Right ventricle myocardium superior (tissue), 1 donor: Measurements from ENCODE around the gene ATXN1. TPM values are rescaled to one million over a fixed set of nuclear protein-coding genes. Genes with fewer than 3 reads are reported as not detected.
A peak's percentile ranks its signal among the peaks of the same experiment; 100 is the strongest.
"Not testable (repeated sequence)": the region's sequence is repeated elsewhere in the genome, so short reads cannot be mapped to it uniquely, and the experiment has no call there.

ENCODE experiments used
- ATAC-seq: fragments of 200-7000 bp; cut with Tn5 transposase; one replicate; pipeline ENCODE4 v1.9.1; 2020; ENCODE audit warnings: mild to moderate bottlenecking; ENCODE audit not compliant: poor library complexity
- DNase-seq: peaks from one replicate; pipeline ENCODE4 v3.0.0-alpha.2; 2020
- intact Hi-C: fragments of 100-400 bp; cut with DNase I; formaldehyde crosslinking; loops from one replicate; pipeline ENCODE4 v1.11.2; 2022
- total RNA-seq: library from RNA; stranded (reverse); fragmentation: NEBNext Ultra II Directional; extraction: Animal tissue kit (Norgen Biotek cat#: 25700); gene quantifications from one replicate; pipeline ENCODE4 v1.2.1, GENCODE V29; 2021
- donor health status: DM: no; HTN: yes; CAD: no; lungs with severe emphysema.

ATXN1 gene
- total RNA-seq, 1 donor from 2014 or later: 36.1 TPM

GRCh38 chr6:16390909-16391450 is 370.3 kb downstream of the ATXN1 start:
- DNase-seq, intact Hi-C loops, ATAC-seq: not testable (repeated sequence)

- ATAC-seq: no peak
- no peak for DNase-seq
- intact Hi-C loops: no loop called here
Measured at GRCh38 chr6:16389642-16390041, 371.6 kb downstream of the ATXN1 start.

- DNase-seq (no peak), ATAC-seq (no peak)
- intact Hi-C loops: no loop called here
Measured at GRCh38 chr6:16388488-16388887, 372.8 kb downstream of the ATXN1 start.

- intact Hi-C loops: no loop called here
- DNase-seq (no peak), ATAC-seq (no peak)
Measured at GRCh38 chr6:16386057-16386456, 375.2 kb downstream of the ATXN1 start.

- DNase-seq (no peak), ATAC-seq (peak; percentile 28)
Measured at GRCh38 chr6:16383607-16384206, 377.6 kb downstream of the ATXN1 start.

GRCh38 chr6:16381968-16382367 is 379.3 kb downstream of the ATXN1 start:
- intact Hi-C loops: not testable (repeated sequence)

More at GRCh38 chr6:16383607-16384206, 377.6 kb downstream of the ATXN1 start:
- intact Hi-C loops: no loop called here

GRCh38 chr6:16380220-16380809 is 380.9 kb downstream of the ATXN1 start:
- intact Hi-C loops: no loop called here
- DNase-seq (no peak), ATAC-seq (peak; percentile 91)

More at GRCh38 chr6:16381968-16382367, 379.3 kb downstream of the ATXN1 start:
- not testable (repeated sequence) for ATAC-seq, DNase-seq

GRCh38 chr6:16378360-16378759 is 382.9 kb downstream of the ATXN1 start:
- DNase-seq, ATAC-seq, intact Hi-C loops: not testable (repeated sequence)

GRCh38 chr6:16377470-16377869 is 383.8 kb downstream of the ATXN1 start:
- peak; percentile 33 for ATAC-seq
- DNase-seq: no peak
- intact Hi-C loops: no loop called here

- ATAC-seq (peak; percentile 42), DNase-seq (no peak)
- intact Hi-C loops: no loop called here
Measured at GRCh38 chr6:16375843-16376242, 385.4 kb downstream of the ATXN1 start.

GRCh38 chr6:16375206-16375605 is 386.1 kb downstream of the ATXN1 start:
- intact Hi-C loops: no loop called here
- ATAC-seq: no peak

GRCh38 chr6:16374461-16375200 is 386.6 kb downstream of the ATXN1 start:
- DNase-seq (no peak), ATAC-seq (no peak)
- intact Hi-C loops: no loop called here

More at GRCh38 chr6:16375206-16375605, 386.1 kb downstream of the ATXN1 start:
- DNase-seq: no peak

GRCh38 chr6:16374016-16374415 is 387.2 kb downstream of the ATXN1 start:
- intact Hi-C loops: no loop called here
- no peak for DNase-seq
- no peak for ATAC-seq

GRCh38 chr6:16372029-16372776 is 389.1 kb downstream of the ATXN1 start:
- no peak for ATAC-seq
- intact Hi-C loops: no loop called here

GRCh38 chr6:16371401-16371800 is 389.9 kb downstream of the ATXN1 start:
- DNase-seq (no peak), ATAC-seq (no peak)
- intact Hi-C loops: no loop called here

More at GRCh38 chr6:16372029-16372776, 389.1 kb downstream of the ATXN1 start:
- no peak for DNase-seq

- no peak for ATAC-seq
- intact Hi-C loops: no loop called here
Measured at GRCh38 chr6:16370943-16371342, 390.3 kb downstream of the ATXN1 start.

GRCh38 chr6:16369989-16370388 is 391.3 kb downstream of the ATXN1 start:
- intact Hi-C loops: no loop called here
- no peak for ATAC-seq
- no peak for DNase-seq

More at GRCh38 chr6:16370943-16371342, 390.3 kb downstream of the ATXN1 start:
- DNase-seq: no peak

- no peak for ATAC-seq
- intact Hi-C loops: no loop called here
- DNase-seq: no peak
Measured at GRCh38 chr6:16369140-16369745, 392.0 kb downstream of the ATXN1 start.
